Measurements from ENCODE around the gene TRDMT1.

The TRDMT1 gene

DNA sequence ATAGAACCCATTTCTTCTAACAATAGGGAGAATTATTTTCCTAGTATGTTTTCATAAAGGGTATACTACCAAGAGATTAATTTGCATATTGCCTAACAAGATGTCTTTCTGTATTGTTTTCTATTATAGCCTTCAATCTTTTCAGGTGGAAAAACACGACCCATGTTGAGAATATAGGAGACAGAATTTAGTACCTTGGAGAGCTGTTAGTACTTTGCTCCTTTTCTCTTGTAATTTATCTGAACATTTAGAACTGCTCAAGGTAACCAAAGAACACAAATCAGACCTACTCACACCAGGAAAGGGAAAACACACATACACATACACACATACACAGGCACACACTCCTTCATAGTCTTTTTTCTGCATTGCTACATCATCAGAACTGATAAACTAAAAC lies 7.8 kb upstream of the TRDMT1 start:
- DNase-seq: no peak

DNA sequence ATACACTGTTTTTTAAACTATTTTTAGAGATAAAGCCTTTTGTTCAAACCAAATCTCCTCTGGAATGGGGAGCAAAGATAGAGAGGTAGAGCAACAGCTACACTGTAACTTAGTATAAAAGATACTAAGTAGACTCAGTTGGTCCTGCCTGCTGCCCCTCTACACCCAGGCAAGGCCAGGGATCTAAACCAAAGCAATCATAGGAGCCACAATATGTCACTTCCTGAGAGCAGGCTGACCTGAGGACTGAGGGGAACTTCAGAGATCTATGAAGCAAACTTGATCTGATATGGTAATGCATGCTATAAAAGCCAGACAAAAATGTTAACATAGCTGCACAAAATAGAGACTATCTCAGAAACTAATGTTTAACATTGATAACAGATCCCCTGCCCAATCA lies 7.0 kb upstream of the TRDMT1 start:
- DNase-seq: no peak

DNA sequence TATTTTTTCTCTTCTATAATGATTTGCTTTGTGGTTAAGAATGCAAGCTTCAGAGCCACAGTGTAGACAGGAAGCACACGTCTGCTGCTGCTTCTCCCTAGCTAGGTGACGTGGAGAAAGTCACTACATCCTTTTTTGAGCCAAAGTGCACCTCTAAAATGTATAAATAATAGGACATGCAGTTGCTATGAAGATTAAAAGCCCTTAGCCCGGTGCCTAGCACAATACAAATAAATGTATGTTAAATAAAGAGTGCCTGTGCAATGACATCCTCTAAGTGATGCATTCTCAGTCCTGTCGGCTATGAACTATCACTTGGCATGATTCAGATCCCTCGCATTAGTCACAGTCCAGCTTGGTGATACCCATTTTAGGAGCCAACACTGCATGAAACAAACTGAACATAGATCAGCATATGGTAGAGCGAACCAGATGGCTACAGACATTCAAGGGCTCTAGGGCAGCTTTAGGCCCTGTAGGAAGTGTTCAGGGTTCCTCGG lies 4.8 kb upstream of the TRDMT1 start:
- no peak for DNase-seq

DNA sequence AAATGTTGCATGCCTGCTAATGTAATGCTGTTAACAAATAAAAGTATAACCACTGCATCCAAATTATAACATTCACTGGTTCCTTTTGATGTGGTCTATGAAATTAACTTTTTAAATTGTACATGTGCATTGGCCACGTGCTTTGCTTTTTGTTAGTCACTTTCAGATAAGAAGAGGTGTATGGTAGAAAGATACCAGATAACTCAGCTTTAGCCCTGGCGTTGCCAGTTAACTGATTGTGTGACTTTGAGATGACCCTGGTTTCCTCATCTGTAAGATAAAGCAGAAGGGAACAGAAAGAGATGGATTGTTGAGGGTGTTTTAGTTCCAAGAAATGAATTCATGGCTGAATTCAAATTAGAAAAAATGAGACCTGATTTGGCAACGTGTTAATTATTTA lies 1.9 kb upstream of the TRDMT1 start:
- no peak for DNase-seq

DNA sequence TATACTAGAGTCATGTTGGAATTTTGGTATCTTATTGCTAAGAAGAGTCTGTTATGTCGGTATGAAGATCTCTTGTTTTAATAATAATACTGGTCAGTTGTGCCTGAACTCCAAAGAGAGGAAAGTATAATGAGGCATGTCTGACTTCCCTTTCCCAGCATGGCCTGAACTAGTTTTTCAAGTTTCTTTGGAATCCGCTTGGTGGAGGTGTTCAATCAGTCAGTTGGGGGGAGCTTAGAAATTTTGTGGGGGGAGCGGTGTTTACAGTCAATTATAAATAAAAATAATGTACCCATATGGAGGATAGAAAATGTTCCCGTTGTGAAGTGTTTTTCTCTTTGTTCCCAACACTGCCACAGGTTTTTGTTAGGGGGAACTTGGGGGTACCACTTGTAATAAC lies 1.5 kb upstream of the TRDMT1 start:
- DNase-seq: no peak

GRCh38 chr10:17202506-17202905 lies 1.0 kb upstream of the TRDMT1 start:
- DNase-seq: no peak

DNA sequence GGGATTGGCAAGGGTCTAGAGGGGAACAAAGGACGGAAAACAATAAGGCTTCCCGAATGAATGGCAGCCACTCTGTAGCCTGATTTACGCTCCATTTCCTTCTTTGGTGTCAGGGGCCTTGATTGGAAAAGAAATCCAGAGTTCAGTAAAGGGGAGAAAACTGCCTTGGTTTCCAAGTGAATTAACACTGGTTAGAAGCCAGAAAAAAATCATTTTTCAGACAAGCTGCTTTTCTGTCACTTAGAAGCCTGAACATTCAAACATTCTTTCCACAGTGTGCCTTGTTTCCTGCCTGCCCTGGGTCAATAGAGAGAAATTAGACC lies 283 bp upstream of the TRDMT1 start:
- DNase-seq: no peak

- DNase-seq: peak; percentile 32
These were observed 1.2 kb downstream of the TRDMT1 start for GRCh38 chr10:17200001-17200911.

DNA sequence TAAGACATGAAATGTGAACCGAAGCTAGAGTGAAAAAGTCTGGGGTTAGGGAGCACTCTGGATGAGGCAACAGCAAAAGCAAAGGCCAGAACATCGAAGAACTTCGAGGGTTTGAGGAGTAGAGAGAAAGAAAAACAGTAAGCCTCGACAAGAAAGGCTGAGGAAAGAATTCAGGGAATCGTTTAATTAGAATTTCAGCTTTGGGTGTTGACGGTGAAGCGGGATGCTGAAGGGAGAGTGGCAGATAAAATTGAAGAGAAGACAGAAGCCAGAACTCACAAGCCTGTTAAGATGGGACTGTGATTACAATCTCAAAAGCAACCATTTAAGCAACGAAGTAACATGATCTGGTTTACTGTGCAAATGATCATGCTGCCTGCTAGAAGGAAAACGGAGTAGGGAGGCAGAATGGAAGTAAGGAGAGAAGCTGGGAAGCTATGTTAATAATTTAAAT lies 2.1 kb downstream of the TRDMT1 start:
- DNase-seq: no peak

DNA sequence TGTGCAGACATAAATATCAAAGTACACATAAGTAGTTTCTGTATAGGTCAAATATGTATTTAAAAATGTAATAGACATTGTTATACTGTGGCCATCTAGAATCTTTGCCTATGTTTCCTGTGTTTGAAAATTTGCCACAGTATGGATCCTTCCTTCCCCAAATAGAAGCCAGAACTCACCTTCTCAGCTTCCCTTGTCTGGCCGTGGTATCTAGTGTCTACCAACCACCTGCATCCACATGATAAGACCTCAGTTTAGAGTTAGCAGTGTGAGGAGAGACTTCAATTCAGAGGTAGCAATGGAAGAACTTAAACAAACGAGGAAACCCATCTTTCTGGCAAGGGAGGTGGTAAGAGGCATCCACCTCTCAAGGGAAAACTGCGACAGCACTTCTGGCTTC lies 4.9 kb downstream of the TRDMT1 start:
- no peak for DNase-seq

DNA sequence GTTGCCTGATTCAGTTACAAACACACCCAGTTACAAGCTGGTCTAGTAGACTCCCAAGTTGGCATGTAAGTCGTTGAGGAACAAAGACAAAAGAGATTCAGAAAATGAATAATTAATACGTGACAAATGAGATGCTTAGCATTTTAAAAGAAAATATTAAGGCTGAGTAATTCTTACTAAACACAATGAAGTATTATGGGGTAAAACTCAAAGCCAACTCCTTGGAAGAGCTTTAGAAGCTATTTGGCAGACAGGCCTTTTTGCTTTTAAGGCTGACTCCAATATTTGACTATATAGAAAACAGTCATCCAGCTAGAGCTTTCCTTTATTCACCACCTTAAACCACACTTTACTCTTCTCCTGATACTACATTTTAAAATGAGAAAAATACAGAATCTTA lies 5.4 kb downstream of the TRDMT1 start:
- no peak for DNase-seq

DNA sequence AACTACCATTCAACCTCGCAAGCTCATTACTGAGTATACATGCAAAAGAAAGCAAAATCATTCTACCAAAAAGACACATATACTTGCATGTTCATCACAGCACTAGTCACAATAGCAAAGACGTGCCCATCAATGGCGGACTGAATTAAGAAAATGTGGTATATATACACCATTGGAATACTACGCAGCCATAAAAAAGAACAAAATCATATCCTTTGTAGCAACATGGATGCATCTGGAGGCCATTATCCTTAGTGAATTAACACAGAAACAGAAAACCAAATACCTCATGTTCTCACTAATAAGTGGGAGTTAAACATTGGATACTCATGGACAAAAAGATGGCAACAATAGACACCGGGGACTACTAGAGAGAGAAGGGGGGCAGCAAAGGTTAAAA lies 6.4 kb downstream of the TRDMT1 start:
- no peak for DNase-seq

DNA sequence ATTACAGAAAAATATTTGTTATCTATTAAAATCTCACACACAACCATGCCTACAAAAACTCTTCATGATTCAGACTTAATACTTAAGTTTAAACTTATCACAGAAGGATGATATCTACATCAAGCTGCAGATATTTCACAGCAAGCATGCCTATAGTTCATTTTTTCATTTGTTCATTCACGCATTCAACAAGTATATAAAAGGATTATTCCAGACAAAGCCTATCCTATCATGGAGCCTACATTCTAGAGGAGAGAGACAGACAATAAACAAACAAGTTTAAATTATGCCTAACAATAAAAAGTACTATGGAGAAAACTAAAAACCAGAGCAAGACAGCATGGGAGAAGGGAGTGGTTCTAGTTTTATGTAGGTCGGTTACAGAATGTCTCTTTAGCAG lies 10.9 kb downstream of the TRDMT1 start:
- no peak for DNase-seq

DNA sequence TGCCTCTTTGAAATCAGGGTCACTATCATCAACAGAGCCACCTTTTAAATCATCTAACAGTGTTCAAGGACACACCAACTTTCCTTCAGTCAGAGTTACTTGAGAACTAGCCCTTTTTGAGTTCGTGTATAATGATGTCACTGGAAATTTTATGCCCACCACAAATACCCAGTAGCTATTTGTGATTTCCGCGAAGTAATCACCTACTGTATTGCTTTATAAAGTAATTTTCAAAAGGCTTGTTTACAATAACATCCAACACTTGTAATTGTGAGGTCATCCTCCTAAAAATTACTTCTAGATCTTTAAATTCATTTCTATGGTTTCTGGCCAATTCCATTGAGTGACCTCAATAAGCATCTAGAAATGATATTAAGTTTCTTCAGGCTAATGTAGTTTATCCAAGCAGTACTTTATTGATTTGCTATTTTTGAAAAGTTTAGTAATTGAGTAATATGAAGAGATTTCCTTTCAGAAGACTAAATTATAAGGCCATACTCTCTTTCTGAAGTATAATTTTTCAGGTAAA lies 12.8 kb downstream of the TRDMT1 start:
- DNase-seq: no peak

DNA sequence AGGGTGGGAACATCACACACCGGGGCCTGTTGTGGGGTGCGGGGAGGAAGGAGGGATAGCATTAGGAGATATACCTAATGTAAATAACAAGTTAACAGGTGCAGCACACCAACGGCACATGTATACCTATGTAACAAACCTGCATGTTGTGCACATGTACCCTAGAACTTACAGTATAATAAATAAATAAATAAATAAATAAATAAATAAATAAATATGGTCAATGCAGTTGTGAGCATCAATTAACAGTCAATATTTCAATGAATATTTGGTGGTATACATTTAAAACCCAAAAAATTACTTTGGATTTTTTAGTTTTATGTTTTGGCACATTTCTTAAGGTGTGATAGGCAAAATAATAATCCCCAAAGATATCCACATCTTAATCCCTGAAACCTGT lies 15.6 kb downstream of the TRDMT1 start:
- no peak for DNase-seq

DNA sequence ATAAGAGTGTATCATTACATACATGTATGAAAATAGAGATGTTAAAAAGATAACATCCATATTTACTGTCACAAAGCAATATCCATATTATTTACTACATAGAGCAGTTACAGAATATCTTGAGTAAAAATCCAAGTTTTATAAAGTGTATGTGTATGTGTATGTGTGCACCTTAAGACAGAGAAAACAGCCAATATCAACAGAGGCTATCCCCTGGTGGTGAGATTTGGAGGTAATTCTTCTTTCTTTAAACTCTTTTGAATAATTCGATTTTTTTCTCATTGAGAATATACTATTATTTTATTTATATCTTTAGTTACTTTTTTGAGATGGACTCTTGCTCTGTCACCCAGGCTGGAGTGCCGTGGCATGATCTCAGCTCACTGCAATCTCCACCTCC lies 18.4 kb downstream of the TRDMT1 start:
- no peak for DNase-seq

GRCh38 chr10:17181751-17182150 lies 19.7 kb downstream of the TRDMT1 start:
- no peak for DNase-seq

DNA sequence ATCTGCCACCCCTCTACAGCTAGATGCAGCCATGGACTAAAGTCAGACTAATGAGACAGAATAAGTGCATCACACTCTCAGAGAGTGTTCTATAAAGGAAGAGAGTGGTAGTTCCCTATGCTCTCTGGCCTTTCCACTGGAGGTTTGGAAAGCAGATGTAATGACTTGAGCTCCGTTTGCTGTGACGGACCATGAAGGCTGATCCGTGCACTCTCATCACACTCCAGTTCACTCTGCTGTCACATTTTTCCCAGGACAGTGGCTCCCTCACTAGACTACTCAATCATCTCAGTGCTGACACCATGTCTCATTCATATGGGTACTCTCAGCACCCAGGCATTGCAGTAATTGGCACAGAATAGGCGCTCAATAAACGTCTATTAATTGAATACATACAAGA lies 20.4 kb downstream of the TRDMT1 start:
- no peak for DNase-seq

DNA sequence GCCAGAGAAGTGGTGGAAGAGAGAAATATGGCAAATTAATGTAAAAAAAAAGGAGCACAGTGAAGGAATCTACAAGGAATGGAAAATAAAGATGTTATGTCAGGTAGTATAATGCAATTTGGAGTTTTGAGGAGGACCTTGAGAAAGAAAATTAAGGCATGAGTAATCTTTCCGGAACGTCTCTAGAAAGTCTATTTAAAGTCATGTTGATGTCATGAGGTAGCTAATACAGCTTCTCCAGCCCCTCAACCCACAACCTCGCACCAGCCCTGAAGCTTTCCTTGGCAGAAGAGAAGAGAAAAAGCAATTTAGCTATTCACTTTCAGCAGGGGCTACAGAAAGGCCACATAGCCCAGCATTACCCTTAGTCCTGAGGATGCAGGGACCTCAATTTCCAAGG lies 22.5 kb downstream of the TRDMT1 start:
- no peak for DNase-seq

- no peak for DNase-seq
These were observed 23.5 kb downstream of the TRDMT1 start for GRCh38 chr10:17178006-17178405.

GRCh38 chr10:17177014-17177413 lies 24.5 kb downstream of the TRDMT1 start:
- no peak for DNase-seq

DNA sequence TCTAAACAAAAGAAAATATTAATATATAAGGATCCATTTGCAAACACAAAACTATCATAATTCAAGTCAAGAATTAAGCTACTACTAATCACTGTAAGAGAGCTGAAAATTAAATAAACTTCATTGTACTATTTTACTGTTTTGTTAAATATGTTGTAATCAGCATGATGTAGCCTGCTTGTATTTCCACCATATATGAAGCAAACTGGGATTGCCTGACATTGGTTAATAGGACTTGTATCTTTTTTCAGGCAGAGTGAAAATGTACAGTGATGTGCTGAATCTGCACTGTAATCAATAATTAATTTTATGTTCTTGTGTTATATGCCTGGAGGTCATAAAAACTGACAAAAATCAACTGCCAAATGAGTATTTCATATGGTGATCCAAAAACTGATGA lies 25.4 kb downstream of the TRDMT1 start:
- DNase-seq: no peak

DNA sequence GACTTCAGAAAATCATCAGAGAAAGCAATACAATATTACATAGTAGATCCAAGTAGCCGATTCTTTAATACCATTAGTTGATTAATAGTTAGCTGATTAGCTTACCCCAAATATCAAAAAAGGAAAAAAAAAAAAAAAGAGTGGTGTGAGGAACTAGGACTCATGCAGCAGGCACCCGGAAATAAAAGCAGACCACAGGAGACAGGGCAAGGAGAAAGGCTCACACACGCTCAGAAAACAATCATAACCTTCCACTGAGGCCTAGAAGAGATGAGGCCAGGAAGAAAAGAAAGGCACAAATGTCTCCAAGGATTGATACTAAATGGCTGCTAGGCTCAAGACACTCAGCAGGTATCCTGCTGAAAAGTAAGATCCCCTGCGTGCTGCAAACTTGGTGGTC lies 25.9 kb downstream of the TRDMT1 start:
- no peak for DNase-seq

- no peak for DNase-seq
These were observed 26.8 kb downstream of the TRDMT1 start for GRCh38 chr10:17174626-17175025.

DNA sequence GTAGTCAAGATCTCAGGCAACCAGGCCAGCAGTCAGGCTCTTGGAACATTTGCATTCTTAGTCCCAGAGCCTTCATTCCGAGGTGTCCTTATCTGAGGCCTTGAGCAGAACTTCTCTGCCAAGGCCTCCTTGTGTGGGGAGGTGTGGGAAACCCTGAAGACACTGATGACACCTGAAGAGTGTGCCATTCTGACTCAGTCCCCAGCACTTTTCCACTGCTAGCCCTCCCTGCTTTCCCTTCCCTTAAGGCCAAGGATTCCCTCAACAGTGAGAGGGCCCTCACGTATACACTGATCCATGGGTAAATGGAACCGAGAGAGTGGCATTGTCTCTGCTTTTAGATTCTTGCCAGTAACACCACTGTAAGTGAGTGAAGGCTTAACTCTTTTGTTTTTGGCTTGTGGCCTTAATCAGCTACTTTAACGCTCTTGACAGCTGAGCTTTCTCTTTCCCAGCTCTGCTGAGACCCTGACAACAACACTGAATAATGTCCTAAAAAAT lies 30.3 kb downstream of the TRDMT1 start:
- DNase-seq: no peak
